TTC549 (cell line): ENCODE measurements around the gene SFSWAP.
"Not testable (repeated sequence)": the region's sequence is repeated elsewhere in the genome, so short reads cannot be mapped to it uniquely, and the experiment has no call there.

Source experiments
- FAIRE-seq: peaks from 2 replicates; lab custom pipeline; 2012; peaks lifted over from hg19 to GRCh38; lab: Jason Lieb, UNC

SFSWAP gene

DNA sequence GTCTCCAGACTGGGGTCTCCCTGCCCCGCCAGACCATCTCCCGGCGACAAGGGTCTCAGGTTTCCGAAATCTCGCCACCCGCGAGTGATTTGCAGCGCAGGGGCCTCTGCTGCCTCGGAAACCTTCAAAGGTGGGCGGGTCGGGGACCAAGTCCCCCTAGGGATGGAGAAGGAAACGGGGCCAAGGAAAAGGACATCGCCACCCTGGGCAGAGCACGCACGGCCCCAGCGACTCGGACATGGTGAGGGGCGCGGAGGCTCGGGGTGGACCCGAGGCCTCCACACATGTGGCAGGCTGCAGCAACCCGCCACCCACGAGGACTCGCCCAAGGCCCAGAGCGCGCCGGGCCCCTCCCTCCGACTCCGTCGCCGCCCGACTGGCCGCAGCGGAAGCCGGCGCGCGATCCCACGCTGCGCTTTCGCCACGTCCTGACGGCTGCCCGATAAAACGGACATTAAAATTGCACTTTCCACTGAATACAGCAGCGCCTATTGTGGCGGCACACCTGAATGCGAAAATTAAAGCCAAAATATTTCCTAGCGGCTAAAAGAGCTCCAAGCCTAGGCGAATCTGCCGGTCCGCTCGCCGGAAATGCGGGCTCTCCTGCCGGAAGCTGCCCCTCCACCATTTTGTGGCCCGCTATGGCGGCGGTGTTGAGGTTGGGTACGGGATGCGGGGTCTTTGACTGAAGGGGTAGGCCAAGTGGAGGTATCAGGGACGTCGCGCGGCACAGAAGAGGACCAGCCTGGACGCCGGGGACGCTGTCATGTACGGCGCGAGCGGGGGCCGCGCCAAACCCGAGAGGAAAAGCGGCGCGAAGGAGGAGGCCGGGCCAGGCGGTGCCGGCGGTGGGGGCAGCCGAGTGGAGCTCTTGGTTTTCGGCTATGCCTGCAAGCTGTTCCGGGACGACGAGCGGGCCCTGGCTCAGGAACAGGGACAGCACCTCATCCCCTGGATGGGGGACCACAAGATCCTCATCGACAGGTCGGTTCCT, at the start of gene SFSWAP:
Gene SFSWAP (plus strand): TSS at position 627 of the 994 bp plus-strand sequence. CDS start 140 bp downstream, at position 767.
- no peak for FAIRE-seq

DNA sequence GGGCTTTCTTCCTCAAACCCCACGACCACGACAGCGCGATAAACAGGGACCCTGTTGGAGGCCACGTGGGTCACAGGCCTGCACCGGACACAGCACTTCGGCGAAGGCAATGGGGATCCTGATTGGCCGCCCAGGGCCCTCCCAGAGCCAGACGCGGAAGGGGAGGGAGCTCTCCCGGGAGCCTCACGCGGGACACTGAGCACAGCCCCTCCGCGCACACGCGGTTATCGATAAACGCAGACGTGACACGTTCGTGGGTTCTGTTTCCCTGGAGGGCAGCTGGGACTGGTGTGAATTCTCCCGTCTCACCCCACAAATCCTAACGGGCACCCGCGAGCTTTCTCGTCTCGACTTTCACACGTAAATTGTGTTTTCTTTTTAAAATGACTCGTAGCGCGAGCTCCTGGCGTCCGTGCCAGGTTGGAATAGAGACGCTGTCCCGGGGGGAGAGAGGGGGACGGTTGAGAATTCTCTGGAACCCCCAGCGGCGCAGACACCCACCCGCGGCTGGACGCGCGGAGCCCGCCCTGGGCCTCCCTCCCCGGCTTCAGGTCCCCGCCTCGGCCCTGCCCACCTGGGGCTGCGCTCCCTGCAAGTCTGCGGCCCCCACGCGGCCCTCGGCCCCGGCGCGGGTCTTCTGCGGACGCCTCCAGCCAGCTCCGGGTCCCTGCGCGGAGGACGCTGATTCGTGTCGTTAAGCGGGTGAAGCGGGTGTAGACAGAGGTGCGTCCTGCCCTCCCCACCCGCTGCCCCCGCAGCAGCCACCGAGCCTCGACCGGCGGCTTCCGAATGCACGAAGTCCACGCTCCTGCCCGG, 49.5 kb upstream of the SFSWAP start:
- not testable (repeated sequence) for FAIRE-seq

DNA sequence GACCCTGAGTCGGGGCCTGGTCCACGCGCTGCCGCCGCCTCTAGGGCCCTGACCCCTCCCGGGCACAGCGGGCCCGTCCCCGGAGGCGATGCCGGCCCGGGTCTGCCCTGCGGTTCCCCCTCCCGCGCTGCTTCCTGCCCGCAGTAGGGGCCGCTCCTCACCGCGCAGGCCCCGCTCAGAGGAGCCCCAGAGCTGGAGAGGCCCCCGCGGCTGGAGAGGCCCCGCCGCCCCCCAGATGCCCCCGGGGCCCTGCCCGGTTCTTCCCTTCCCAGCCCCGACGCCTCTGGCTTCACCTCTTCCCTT, 49.0 kb upstream of the SFSWAP start:
- FAIRE-seq = not testable (repeated sequence)

DNA sequence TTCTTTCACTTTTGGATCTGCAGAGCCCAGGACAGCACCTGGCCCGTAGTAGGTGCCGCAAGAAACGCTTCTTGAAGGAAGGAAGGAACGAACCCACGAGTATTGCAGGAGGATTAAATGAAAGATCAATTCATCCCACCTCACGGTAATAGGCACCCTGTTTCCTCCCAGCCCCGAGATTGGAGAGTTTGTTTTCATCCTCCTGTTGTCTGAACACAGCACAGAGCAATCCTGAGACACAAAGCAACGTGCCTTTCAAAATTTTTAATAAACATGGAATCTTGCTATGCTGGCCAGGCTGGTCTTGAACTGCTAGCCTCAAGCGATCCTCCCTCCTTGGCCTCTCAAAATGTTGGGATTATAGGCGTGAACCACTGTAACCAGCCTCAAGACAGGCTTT, 48.5 kb upstream of the SFSWAP start:
- FAIRE-seq = not testable (repeated sequence)

DNA sequence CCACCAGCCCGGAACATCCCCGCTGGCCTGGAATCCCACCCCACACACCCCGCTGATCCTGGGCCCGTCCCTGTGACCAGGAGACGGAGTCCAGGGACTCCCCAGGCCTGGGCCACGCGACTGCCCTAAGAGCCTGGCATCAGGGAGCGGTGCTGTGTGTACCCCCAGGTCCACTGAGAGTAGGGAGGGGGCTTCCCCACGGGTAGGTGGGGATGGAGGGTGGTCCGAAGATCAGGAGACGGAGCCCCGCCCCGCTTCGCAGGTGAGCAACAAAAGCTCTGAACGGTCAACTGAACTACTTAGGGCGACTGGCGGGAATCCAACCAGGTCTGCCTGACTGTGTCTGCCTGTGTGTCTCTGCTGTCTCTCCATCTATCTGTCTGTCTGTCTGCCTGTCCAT, 45.2 kb upstream of the SFSWAP start:
- FAIRE-seq = not testable (repeated sequence)

DNA sequence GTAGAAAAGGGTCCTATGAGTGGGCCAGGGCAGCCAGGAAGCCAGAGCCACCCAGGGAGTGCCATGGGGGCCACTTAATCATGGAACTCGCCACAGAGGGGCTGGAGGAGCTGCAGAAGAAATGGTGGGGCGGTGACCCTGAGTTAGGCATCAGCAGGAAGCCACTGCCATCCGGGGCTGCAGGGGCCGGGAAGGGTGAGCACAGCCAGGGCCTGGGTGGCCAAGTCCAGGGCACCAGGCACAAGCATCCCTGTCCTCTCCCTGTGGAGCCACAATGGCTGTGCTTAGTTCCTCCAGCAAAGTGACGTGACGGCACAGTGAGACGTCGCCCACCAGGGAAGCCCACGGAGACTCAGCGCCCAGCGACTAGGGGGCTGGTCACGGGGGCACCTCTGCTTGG, 44.4 kb upstream of the SFSWAP start:
- FAIRE-seq = not testable (repeated sequence)

DNA sequence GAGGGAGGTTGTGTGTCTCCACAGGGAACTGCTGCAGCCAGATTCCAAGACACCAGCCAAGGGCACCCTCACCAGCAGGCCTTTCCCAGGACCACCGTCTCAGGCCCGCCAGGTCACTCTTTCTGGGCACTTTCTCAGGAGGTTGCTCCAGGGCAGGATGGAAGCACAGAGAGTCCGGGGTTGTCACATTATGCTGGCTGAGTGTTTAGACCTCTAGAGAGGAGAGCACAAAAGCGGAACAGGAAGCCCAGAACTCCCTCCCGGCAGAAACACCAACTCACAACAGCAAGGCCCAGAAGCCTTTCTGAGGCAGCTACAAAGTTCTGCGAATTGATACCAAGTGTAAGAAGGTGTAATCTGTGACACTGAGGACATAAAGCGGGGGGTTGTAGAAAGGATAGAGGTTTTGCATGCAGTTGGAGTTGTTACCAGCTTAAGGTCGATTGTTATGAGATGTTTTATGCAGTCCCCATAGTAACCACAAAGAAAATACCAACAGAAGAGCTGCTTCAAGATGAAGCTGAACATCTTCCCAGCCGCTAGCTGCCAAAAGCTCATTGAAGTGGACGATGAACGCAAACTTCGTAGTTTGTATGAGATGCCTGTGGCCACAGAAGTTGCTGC, 43.8 kb upstream of the SFSWAP start:
- FAIRE-seq = not testable (repeated sequence)

DNA sequence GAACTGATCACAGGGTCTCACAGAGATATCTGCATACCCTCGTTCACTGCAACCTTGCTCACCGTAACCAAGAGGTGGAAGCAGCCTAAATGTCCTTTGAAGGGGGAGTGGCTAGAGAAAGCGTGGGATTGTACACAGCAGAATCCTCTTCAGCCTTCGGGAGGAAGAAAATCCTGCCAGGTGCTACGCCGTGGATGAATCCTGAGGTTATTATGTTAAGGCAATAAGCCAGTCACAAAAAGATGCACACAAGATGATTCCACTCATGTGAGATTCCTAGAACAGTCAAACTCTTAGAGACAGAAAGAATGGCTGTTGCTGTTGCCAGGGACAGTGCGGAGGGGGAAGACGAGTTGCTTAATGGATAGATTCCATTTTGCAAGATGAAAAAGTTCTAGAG, 39.6 kb upstream of the SFSWAP start:
- FAIRE-seq = no peak

DNA sequence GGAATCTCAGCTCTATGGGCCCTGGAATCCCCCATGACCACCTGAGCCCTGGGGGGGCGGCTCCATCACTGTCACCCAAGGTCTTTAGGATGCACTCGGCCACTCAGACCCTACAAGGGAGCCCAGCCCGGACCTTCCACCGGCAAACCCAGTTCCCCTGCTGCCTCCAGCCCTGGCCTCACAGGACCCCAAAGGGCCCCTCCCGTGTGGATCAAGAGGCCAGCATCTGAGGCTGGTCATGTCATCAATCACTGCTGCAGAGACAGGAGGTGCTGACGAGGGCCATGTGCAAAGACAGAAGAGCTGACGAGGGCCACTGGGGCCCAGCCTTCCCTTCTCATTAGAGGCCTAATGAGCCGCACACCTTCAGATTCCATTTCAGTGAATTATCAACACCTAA, 39.0 kb upstream of the SFSWAP start:
- no peak for FAIRE-seq

DNA sequence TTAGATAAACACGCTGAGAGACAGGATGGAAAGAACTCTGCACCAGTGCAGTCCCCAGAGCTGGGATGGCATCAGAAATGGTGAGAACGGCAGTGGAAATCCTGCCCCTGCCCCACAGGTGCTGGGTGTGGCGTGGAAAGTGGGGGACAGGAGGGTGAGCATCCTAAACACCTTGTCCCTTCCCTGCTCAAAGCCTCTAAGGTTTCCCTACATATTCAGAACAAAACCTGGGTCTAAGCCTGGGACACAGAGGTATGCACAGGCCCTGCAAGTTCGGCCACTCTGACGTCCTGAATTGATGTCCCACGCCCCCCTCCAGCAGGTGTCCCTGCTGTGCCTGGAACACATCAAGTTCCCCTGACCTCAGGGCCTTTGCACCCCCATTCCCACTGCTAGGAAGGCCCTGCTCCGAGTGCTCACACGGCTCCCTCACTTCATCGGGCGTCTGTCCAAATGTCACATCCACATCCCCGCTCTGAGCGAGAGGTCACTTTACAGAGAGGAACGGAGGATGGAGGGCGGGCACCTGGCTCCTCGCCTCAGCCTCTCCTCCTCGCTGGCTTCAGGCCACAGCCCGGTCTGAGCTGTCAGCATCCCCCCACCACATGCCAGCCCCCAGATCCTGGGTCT, 38.5 kb upstream of the SFSWAP start:
- no peak for FAIRE-seq

DNA sequence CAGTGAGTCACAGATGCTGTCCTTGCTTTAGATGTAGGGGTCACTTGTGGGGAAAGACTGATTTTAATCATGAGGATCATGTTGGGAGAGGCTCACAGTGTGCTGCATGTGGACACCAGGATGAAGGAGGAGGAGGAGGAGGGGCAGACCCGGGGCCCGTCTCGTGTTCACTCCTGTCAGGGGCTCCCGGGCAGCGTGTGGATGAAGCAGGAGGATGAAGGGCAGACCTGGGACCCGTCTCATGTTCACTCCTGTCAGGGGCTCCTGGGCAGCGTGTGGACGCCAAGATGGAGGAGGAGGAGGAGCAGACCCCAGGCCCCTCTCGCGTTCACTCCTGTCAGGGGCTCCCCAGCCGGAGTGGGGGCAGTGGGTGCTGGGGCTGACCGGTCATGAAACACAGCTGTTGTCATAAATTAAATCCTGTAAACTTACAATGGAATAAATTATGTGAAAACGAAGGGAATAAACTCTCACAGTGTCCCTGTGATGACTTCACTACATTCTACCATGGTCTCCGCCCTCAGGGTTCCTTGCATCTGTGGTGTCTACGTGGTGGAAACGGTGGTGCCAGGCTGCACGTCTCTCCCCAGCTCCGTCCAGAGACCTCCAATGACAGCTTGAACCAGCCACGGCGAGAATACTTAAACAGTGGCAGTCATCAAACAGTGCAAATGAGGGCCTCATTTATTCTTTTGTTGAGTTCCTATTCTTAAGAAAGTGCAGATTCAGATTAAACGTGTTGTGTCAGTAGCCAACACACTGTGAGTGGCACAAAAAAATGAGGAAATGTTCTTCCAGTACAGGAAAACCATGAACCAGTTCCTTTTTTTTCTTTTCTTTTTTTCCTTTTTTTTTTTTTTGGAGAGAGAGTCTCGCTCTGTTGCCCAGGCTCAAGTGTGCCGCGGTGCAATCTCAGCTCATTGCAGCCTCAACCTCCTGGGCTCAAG, 37.7 kb upstream of the SFSWAP start:
- FAIRE-seq = no peak

DNA sequence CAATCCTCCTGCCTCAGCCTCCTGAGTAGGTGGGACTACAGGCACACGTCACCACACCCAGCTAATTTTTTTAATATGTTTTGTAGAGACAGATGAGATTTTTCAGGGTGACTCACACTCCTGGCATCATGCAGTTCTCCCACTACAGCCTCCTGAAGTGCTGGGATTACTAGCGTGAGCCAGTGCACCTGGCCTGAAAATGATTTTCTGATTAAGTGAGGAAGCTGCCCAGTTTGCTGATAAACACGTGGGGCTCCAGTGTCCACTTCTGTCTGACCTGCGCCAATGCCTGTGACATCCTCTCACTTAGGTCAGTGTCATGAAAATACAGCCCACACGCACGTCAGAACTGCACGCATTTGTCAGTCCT, 37.0 kb upstream of the SFSWAP start:
- FAIRE-seq = no peak

DNA sequence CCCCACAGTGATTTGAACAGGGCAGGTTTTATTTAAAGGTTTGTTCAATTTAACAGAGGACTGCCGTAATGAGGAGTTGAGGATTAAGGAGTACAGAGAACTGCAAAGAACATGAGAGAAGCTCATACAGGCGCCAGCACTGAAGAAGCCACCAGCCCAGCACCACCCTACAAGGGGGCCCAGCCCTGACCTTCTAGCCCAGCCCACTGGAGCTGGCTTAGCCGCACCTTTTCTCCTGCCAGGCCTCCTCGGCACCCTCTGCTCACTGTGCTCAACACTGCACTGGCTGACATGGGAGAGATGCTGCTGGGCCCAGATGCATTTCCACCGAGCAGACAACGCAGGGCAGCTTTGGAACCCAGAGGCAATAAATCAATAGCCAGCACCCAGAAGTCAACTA, 36.5 kb upstream of the SFSWAP start:
- no peak for FAIRE-seq

DNA sequence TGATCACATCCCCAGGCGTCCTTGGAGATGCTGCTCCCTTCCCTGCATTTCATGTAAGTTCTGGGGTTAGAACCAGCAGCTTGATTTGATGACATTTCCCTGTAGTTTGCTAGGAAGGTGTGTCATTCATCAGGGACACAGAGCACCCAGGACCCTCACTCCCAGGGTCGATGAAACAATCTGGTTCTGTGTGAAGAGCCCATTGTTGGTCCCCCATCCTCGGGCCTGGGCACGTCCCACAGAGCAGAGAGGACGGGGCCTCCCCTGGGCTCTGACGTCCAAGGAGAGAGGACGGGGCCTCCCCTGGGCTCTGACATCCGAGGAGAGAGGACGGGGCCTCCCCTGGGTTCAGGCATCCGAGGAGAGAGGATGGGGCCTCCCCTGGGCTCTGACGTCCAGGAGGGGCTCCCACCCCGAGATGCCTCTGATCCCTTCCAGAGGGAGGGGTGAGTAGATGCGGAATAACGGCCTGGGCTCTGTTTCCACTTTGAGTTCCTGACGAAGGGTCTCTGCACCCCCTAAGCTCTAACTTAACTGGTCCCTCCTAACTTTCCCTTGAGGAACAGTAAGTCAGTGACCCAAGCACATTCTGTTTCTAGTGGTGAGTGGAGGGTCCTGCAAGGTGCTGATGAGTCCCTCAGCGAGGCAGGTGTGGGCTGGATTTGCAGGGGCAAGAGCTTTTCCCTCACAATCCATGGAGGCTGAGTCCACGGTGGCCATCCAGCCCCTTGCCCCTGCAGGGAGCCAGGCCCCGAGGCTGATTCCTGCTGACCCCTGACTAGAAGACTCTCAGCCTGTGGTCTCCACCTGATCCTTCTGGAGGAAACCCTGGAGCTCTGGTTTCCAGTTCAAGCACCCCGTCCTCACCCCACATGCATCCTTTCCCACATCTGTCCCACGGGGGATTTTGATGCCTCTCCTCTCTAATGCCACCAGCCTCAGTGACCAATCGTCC, 35.5 kb upstream of the SFSWAP start:
- no peak for FAIRE-seq

DNA sequence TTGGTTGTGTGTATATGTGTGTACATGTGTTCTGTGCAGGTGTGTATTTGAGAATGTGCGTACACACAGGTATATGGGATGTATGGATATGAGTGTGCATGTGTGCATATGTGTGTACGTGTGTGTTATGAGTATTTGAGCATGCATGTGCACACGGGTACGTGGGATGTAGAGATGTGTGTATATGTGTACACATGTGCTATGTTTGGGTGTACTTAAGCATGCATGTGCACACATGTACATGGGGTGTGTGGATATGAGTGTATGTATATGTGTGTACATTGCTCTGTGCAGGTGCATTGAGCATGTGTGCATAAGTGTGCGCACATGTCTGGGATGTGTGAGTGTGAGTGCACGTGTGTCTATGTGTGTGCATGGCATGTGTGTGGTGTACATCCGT, 34.3 kb upstream of the SFSWAP start:
- no peak for FAIRE-seq

DNA sequence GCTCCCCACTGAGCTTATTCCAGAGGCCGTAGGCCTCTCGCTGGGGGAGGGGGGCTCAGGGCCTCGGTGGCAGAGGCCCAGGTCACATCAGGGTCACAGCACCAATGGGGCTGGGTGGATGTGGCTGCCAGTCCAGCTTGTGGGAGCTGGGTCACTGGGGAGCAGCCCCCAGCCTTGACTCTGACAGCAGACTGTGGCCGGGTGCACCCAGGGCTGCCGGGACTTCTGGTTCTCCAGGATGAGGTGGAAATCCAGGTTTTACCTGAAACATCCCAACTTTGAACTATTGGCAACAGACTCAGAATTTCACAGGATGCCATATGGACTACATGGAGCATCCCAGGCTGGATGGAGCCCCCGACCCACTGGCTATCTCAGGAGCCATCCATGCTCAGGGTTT, 33.8 kb upstream of the SFSWAP start:
- FAIRE-seq = not testable (repeated sequence)

DNA sequence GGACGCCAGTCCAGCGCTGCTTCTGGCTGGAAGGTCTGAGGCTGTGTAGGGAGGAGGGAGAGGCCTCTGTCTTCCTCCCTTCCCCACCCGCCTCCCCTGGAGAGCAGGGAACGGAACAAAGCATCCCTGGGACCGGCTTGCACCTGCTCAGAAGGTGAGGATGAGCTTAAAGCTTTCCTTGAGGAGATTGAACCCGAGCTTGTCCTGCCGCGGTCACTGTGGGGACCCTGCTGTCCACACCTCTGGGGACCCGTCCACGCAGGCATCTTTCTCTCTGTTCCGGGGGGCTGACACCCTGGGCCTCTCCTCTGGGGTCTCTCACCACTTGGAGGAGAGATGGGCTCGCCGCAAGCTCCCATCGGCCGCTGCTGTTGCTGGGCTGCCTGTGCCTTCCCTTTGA, 33.2 kb upstream of the SFSWAP start:
- FAIRE-seq = no peak

DNA sequence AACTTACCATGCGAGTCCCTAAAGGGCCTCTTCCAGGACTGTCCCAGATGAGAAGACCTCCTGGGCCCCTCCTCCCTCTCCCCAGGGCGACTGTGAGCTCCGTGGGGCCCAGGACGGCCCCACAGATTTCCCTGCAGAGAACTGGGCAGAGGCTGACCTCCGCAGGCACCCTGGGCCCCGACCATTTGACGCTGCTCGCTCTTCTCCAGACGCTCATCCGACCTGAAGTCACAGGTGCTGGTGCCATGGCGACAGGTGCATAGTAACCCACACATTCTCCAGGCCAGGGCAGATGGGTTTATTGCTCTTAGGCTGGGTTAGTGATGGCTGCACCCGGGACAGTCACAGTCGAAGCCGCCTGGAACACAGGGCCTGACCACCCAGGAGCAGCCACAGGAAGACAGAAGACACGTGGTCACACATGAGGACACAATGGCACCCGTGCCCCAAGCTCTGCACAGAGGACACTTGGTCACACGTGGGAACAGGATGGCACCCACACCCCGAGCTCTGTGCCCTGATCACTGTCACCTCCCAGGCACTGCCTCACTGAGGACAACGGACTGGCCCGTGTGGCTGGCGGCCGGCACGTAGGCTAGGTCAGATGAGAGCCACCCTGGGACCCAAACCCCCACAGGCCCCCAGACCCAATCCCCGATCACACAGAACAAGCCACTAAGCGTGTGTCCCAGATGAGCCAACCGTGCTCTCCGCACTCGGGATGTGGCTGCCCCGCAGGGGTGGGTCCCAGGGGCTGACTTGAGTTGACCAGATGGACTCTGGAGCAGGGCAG, 32.3 kb upstream of the SFSWAP start:
- not testable (repeated sequence) for FAIRE-seq

DNA sequence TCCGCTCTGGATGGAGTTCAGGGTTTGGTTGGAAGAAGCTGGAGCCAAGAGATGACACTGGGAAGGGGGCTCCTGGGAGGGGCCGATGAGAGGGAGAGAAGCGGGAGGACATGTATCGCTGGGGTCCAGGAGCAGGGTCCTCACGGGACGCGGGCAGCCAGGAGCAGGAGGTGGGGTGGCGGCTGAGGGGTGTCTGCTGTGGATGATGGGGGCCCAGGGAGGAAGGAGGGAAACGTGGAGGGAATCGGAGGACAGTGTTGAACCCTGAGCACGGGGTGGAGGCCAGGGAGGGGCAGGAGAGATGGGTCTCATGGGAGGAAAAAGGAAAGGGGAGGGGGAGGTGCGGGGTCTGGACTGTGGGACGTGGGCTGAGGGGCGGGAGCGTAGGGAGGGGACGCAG, 31.7 kb upstream of the SFSWAP start:
- not testable (repeated sequence) for FAIRE-seq
